T-helper 1 cell treated with Interleukin-12 subunit alpha and Interleukin-12 subunit beta and Interleukin-4 antibody, amounts not matched to agents 30 μg/mL and 1 μg/mL, for 36 hours (primary cell): ENCODE measurements around the gene ICAM3.

Experiments
- H3K27ac Mint-ChIP-seq: one replicate; pipeline ENCODE4 v1.8.0; 2021; ENCODE audit warnings: mild to moderate bottlenecking, mixed read lengths
- H3K27me3 Mint-ChIP-seq: one replicate; pipeline ENCODE4 v1.8.0; 2021; ENCODE audit warnings: low read depth, mixed read lengths
- H3K36me3 Mint-ChIP-seq: one replicate; pipeline ENCODE4 v1.8.0; 2021; ENCODE audit warnings: low read depth, mixed read lengths
- H3K4me1 Mint-ChIP-seq: one replicate; pipeline ENCODE4 v1.8.0; 2021; ENCODE audit warnings: low read depth, mixed read lengths
- H3K4me3 Mint-ChIP-seq: one replicate; pipeline ENCODE4 v1.8.0; 2021; ENCODE audit warnings: mild to moderate bottlenecking, moderate library complexity, mixed read lengths
- H3K9me3 Mint-ChIP-seq: one replicate; pipeline ENCODE4 v1.8.0; 2021; ENCODE audit warnings: mixed read lengths

ICAM3 gene

DNA sequence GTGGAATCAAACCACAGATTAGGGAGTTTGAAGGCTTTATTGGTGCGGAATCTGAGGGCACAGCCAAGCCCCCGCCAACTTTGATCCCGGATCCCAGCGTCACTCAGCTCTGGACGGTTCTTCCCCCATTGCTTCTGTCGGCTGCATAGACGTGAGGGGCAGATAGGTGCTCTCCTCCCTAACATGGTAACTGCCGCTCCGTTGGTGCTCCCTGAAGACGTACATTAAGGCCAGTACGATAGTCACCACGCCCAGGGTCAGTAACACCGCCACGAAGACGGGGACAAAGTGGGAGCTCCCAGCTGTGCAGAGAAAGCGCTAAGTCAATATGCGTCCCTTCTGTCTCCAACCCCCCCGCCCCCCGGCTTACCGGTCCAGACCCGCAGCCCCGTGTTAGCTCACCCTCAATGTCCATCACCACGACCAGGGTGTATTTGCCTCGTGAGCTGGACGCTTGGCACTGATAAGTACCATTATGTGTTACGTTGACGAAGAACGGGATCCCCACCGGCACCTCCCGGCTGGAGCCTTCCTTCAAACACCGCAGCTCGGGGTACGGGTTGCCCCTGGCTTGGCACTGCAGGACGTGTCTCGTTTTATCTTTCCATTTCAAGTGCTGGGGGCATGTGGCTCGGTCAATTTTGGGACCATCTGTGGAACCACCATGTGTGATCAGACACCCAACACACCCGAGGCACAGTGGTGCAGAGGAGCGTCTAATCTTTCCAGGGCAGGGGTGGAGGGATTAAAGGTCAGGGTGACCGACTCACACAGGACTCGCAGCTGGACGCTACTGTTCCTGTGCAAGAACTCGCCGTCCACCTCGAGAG lies 5.5 kb downstream of the ICAM3 start:
- no peaks in the 10 kb centered on the region for H3K27me3 Mint-ChIP-seq
- peaks cover 24% of the 10 kb centered on the region for H3K36me3 Mint-ChIP-seq
- no peaks in the 10 kb centered on the region for H3K9me3 Mint-ChIP-seq

DNA sequence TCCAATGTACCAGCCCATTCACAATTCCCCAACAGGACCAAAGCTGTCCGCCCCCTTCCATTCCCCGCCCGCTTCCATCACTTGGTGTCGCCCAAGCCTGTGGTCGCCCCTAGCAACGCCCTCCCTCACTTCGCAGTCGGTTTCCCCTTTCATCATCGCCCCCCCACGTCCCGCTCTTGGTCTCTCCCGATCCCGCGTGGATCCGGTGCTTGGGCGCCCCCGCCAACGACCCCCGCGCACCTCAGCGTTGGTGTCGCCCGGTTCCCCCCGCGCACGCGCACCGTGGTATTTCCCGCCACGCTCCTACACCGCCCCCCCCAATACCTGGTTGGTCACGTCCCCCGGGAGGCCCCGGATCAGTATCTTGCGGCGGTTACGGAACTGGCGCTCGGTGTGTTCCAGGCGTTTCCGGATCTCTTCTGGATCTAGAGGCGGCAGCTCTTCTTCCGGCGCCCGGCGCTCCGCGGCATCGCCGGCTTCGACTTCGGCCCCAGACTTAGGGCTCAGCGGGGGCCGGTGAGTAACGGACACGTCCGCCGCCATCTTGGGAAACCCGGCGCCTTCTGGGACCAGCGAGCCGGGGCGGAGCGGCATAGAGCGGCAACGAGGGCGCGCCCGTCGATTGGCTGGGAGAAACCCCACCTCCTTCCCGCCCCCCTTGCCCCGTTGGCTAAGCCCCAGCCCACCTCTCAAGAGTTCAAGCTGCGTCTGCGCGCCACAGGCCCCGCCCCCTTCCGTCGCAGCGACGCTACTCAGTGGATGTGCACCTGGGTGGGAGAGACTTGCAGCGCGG lies 6.3 kb downstream of the ICAM3 start, which contains the start of gene RAVER1:
Gene RAVER1 (minus strand): TSS at position 565 of the 793 bp plus-strand sequence. CDS start 22 bp downstream, at position 543.
- H3K9me3 Mint-ChIP-seq = no peaks in the 10 kb centered on the region
- H3K27me3 Mint-ChIP-seq = no peaks in the 10 kb centered on the region
- peaks cover 24% of the 10 kb centered on the region for H3K36me3 Mint-ChIP-seq
- H3K4me3 Mint-ChIP-seq = peak within 1 kb of the TSS; percentile 94
- peaks cover 17% of the 10 kb centered on the region for H3K4me1 Mint-ChIP-seq
- H3K27ac Mint-ChIP-seq = peak within 1 kb of the TSS; percentile 95

More for the DNA sequence above, 5.5 kb downstream of the ICAM3 start:
- Mint-ChIP-seq H3K27ac (peak overlapping the region; percentile 95), H3K4me3 (peak overlapping the region; percentile 94), H3K4me1 (peaks cover 25% of the 10 kb centered on the region)

DNA sequence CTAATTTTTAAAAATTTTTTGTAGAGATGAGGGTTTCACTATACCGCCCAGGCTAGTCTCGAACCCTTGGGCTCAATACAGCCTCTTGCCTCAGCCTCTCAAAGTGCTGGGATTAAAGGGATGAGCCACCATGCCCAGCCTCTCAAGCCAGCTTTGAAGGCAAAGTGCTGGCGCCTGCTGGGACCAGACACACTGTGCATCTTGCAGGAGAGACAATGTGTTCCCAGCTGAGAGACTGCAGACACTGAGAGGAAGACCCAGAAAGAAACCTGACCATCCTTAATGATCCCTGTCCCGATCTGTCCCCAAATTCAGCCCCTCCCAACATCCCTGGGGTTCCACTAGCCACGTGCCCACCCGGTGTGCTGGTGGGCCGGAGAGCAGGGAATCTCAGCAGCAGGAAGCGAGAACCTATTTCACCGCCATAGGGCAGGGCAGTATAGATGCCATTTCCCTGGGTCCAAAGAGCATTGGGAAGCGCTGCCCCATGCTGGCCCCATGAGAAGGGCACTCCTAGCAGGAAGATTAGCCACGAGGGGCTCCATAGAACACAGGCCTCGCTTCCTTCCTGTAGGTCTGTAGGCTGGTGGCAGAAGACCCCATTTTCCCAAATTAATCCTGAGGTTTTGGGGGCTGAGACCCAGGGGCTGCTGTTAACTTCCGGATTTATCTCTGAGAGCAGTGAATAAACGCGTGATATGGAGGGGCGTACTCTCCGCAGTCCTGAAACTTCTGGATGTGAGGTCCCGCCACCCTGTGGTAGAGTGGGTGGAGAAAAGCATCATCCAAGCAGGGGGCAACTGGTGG lies 7.1 kb downstream of the ICAM3 start:
- no peaks in the 10 kb centered on the region for H3K9me3 Mint-ChIP-seq
- peaks cover 17% of the 10 kb centered on the region for H3K4me1 Mint-ChIP-seq
- peak overlapping the region; percentile 95 for H3K27ac Mint-ChIP-seq
- no peaks in the 10 kb centered on the region for H3K27me3 Mint-ChIP-seq
- H3K36me3 Mint-ChIP-seq = peaks cover 24% of the 10 kb centered on the region
- H3K4me3 Mint-ChIP-seq = peak overlapping the region; percentile 94

DNA sequence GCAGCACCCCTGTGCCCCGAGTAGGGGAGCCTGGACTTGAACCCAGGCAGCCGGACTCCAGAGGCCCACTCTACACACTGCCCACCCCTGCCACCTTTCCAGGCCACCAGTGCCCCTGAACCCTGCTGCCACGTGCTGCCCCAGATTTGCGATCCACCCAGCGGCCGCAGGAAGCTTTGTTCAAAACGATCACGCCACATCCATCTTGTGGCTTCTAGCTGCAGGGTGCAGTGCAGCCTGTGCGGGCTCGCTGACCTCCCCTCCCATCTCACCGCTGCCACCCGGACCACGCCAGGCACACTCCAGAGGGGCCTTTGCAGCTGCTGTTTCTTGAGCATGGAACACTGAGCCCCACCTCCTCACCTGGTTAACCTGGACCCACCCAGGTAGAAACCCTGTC lies 9.9 kb downstream of the ICAM3 start:
- Mint-ChIP-seq H3K36me3 (peaks cover 15% of the 10 kb centered on the region), H3K4me1 (peaks cover 17% of the 10 kb centered on the region), H3K27me3 (no peaks in the 10 kb centered on the region), H3K4me3 (no peak overlapping the region), H3K27ac (no peak overlapping the region), H3K9me3 (no peaks in the 10 kb centered on the region)

DNA sequence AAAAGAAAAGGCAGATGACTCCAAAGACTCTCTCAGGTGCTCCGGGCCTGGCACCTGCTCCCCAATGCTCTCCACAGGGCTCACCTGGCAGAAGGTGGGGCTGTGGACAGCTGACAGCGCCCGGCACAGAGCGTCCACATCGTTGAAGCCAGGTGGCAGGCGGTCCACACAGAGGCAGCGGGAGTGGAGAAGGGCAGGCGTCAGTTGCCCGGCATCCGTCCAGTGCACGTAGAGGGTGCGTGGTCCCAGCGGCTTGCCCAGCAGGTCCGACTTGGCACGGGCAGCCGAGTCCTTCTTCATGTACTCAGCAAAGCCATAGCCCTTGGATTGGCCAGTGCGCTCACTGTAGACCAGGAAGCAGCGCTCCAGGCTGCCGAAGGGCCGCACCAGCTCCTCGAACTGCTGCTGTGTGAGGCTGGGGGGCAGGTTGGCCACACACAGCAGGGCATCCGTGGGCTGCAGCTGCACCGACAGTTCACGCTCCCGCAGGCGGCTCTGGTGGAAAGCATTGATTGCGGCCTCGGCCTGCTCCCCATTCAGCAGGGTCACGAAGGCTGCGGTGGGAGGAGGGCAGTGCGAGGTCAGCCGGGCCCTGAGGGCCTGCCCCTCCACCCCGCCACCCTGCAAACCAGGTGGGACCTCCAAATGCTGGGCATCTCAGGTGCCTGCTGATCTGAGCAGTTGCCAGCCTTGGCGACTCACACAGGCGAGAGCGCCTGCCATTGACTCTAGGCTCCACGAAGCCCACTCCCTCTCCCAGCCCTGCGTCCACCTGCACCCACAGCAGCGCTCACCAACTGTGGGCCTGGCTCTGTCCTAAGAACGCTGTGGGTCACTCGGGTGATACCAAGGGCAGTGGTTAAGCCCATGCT lies 10.6 kb downstream of the ICAM3 start:
- Mint-ChIP-seq H3K36me3 (peaks cover 12% of the 10 kb centered on the region), H3K27ac (no peak overlapping the region), H3K9me3 (no peaks in the 10 kb centered on the region), H3K4me3 (no peak overlapping the region), H3K4me1 (peaks cover 14% of the 10 kb centered on the region), H3K27me3 (no peaks in the 10 kb centered on the region)

DNA sequence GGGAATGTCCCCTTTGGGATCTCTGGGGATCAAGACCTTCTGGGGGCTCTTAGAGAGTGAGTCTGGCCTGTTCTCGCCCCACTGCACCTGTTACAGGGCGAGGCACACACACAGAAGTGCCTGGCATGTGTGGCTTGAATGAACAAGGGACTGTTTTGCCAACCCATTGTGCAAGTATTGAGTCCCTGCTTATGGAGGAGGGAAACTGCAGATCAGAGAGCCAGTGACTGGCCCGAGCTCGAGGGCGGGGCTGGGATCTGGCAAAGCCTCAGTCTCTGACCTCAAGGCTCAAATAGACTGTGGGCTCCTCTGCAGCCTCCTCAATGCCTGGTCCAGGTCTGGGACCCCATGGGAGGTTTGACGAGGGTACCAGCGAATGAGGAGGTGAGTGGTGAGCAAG lies 11.6 kb downstream of the ICAM3 start:
- Mint-ChIP-seq H3K27ac (no peak overlapping the region), H3K27me3 (no peaks in the 10 kb centered on the region), H3K4me1 (peaks cover 8% of the 10 kb centered on the region), H3K36me3 (peaks cover 8% of the 10 kb centered on the region), H3K4me3 (no peak overlapping the region), H3K9me3 (no peaks in the 10 kb centered on the region)

DNA sequence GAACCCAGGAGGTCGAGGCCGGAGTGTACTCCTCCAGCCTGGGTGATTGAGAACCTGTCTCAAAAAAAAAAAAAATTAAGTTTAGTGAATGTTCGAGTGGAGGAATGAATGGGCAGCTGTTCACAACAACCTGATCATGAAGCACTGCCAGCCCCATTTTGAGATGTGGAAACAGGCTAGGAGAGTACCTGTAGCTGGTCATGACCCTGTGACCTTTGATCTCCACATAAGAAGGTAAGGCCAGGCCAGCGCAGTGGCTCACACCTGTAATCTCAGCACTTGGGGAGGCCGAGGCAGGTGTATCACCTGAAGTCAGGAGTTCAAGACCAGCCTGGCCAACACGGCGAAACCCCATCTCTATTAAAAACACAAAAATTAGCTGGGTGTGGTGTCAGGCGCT lies 13.7 kb downstream of the ICAM3 start:
- Mint-ChIP-seq H3K27ac (no peak overlapping the region), H3K36me3 (peaks cover 9% of the 10 kb centered on the region), H3K9me3 (no peaks in the 10 kb centered on the region), H3K4me1 (no peaks in the 10 kb centered on the region), H3K27me3 (no peaks in the 10 kb centered on the region), H3K4me3 (no peak overlapping the region)

DNA sequence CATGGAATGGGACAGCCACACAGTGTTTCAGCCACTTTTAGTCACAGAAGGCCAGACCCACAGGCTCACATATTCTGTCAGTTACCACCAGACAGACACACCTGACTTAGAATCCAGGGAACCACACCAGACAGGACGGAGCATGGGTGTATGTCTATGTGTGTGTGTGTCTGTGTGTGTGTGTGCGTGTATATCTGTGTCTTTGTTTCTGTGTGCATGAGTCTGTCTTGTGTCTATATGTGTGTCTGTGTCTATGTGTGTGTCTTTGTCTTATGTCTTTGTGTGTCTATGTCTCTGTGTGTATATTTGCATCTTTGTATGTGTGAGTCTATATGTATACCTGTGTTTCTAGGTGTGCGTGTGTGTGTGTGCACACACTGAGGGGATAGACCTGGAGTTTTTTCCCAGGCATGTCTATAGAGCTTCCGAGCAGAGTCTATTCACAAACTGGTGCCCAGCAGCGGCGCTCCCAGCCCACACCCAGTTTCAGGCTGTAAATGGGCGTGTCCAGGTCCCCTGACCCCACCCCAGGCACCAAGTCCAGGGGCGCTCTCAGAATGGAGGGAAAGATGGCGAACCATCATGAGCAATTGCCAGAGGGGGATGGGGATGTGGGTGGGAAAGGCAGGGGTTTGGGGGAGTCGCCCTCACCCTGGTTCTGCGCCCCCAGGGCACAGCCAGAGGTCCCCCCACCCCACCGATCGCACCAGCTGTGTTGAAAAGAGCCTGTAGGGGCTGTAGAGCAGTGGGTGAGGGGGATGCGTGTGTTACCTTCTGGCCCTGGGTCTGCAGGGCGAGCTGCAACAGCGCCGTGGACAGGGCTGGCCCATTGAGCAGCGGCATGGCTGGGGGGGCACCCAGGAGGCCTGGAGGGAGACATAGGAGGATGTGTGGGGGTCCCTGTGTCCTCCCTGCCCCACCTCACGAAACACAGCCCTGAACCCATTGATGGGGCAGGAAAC lies 17.3 kb downstream of the ICAM3 start:
- H3K27ac Mint-ChIP-seq = no peak overlapping the region
- no peaks in the 10 kb centered on the region for H3K4me1 Mint-ChIP-seq
- peaks cover 12% of the 10 kb centered on the region for H3K36me3 Mint-ChIP-seq
- no peaks in the 10 kb centered on the region for H3K27me3 Mint-ChIP-seq
- H3K9me3 Mint-ChIP-seq = no peaks in the 10 kb centered on the region
- no peak overlapping the region for H3K4me3 Mint-ChIP-seq

DNA sequence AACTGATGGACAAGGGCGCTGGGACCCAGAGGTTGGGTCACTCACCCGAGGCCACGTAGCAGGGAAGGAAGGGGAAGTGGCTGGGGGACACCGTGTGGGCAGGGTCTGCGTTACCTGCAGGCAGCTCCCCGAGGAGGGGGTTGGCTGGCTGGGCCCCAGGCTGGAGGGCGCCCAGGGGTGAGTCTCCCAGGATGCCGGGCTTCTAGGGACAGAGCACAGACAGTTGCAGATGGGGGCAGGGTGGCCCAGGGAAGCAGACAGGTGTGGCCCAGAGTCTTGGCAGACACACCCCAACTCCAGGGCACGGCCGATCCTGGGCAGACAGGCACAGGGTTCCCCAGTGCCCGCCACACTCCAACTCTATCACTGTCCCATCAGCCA lies 18.0 kb downstream of the ICAM3 start:
- Mint-ChIP-seq H3K27me3 (no peaks in the 10 kb centered on the region), H3K4me1 (no peaks in the 10 kb centered on the region), H3K27ac (no peak overlapping the region), H3K9me3 (no peaks in the 10 kb centered on the region), H3K36me3 (peaks cover 15% of the 10 kb centered on the region), H3K4me3 (no peak overlapping the region)

DNA sequence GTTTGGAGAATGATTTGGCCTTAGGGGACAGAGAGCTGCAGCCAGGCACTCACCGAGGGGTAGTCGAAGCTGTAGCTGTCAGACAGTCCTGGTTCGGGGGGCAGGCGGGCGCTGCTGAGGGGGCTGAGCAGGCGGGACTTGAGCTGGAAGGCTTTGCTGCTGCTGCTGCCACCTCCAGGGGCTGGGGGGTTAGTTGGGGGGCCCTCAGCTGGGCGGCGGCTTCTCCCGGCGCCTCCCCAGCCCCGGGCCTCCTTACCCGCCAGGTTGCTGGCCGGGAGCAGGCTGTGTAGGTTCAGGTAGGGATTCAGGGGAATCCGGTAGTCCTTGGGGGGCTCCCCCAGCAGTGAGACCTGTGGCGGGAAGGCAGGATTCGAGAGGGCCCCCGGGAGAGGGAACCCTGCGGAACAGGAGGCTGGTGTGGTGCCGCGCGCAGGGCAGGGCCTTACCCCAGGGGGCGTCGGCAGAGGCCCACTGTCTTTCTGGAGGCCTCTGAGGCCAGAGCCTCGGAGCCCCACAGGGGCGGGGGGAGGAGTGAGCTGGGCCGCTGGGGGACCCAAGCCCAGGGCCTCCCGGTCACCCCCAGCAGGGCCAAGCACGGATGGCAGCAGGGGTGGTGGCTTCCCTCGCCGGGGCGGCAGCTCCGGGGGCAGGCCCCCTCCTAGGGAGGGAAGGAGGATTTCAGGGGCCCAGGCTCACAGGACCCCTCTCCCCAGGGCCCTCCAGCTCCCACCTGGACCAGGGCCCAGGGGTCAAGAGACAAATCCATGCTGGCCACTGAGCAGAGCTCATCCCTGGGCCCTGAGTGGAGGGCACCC lies 18.6 kb downstream of the ICAM3 start:
- Mint-ChIP-seq H3K27ac (no peak overlapping the region), H3K9me3 (no peaks in the 10 kb centered on the region), H3K36me3 (peaks cover 18% of the 10 kb centered on the region), H3K4me1 (peaks cover 3% of the 10 kb centered on the region), H3K27me3 (no peaks in the 10 kb centered on the region), H3K4me3 (no peak overlapping the region)

DNA sequence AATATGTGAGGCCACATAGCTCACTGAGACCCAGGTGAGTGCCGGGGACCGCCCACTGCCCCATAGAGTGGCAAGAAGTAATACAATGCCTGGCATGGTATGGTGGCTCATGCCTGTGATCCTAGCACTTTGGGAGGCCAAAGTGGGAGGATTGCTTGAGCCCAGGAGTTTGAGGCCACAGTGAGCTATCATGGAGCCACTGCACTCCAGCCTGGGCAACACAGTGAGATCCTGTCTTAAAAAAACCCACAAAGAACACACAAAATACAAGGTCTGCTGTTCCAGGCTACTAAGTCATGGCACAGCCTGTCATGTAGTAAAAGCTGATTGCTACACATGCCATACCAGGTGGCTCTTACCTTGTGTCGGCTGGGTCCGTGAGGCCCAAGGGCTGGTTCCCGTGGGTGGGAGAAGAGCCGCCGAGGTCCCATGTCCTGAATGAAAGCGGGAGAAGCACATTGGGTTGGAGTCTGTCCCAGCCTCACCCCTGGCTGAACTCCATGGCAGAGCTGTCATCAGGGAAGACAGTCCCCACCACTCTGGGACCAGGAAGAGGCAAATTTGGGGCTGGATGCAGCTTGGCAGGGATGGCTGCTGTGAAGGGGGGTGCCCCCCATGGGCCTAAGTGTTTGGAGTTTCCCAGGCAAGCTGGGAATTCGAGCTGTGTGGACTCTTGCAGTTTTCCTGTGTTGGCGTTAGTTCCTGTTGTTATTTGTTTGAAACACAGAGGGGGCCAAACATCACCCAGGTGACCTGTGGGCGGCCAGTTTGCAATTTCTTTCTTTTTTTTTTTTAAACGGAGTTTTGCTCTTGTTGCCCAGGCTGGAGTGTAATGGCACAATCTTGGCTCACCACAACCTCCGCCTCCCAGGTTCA lies 20.4 kb downstream of the ICAM3 start:
- no peak overlapping the region for H3K27ac Mint-ChIP-seq
- peaks cover 18% of the 10 kb centered on the region for H3K36me3 Mint-ChIP-seq

More for the DNA sequence above, 20.4 kb downstream of the ICAM3 start:
- Mint-ChIP-seq H3K4me3 (no peak overlapping the region), H3K4me1 (peaks cover 10% of the 10 kb centered on the region), H3K27me3 (no peaks in the 10 kb centered on the region), H3K9me3 (no peaks in the 10 kb centered on the region)
